Osteocyte (in vitro differentiated cells): ENCODE data around the gene ALOX12. TPM values are rescaled to one million over a fixed set of nuclear protein-coding genes. Genes with fewer than 3 reads are reported as not detected.
"Not testable (repeated sequence)": the region's sequence is repeated elsewhere in the genome, so short reads cannot be mapped to it uniquely, and the experiment has no call there.

Experiments
- DNase-seq: peaks from one replicate; pipeline ENCODE4 v3.0.0; 2021; ENCODE audit warnings: mixed read lengths; ENCODE audit not compliant: unreplicated experiment; ENCODE audit errors: extremely low spot score
- H3K27ac Mint-ChIP-seq: one replicate; pipeline ENCODE4 v1.8.0; 2021; ENCODE audit warnings: mild to moderate bottlenecking, mixed read lengths; ENCODE audit not compliant: unreplicated experiment
- H3K27me3 Mint-ChIP-seq: one replicate; pipeline ENCODE4 v1.8.0; 2021; ENCODE audit warnings: mixed read lengths; ENCODE audit not compliant: unreplicated experiment
- H3K36me3 Mint-ChIP-seq: one replicate; pipeline ENCODE4 v1.8.0; 2021; ENCODE audit warnings: mixed read lengths; ENCODE audit not compliant: unreplicated experiment
- H3K4me1 Mint-ChIP-seq: one replicate; pipeline ENCODE4 v1.8.0; 2021; ENCODE audit warnings: mixed read lengths; ENCODE audit not compliant: unreplicated experiment
- H3K4me3 Mint-ChIP-seq: one replicate; pipeline ENCODE4 v1.8.0; 2021; ENCODE audit warnings: mild to moderate bottlenecking, moderate library complexity, mixed read lengths; ENCODE audit not compliant: unreplicated experiment
- H3K9me3 Mint-ChIP-seq: one replicate; pipeline ENCODE4 v1.8.0; 2021; ENCODE audit warnings: mixed read lengths; ENCODE audit not compliant: unreplicated experiment
- long read RNA-seq: library from polyadenylated mRNA; unstranded; transcript quantifications from one replicate; pipeline ENCODE4 v2.0.0, GENCODE V29; 2021
- total RNA-seq: library from RNA; stranded (reverse); gene quantifications from 2 replicates; pipeline ENCODE4 v1.2.1, GENCODE V29; 2021
- TF ChIP-seq, protein P1 (sequence below): fragments of 200-600 bp; sonication (generic); IDR thresholded peaks from 2 replicates; pipeline ENCODE4 v1.5.0; 2021; ENCODE audit warnings: antibody characterized with exemption, mild to moderate bottlenecking, moderate library complexity

Gene ALOX12, protein sequence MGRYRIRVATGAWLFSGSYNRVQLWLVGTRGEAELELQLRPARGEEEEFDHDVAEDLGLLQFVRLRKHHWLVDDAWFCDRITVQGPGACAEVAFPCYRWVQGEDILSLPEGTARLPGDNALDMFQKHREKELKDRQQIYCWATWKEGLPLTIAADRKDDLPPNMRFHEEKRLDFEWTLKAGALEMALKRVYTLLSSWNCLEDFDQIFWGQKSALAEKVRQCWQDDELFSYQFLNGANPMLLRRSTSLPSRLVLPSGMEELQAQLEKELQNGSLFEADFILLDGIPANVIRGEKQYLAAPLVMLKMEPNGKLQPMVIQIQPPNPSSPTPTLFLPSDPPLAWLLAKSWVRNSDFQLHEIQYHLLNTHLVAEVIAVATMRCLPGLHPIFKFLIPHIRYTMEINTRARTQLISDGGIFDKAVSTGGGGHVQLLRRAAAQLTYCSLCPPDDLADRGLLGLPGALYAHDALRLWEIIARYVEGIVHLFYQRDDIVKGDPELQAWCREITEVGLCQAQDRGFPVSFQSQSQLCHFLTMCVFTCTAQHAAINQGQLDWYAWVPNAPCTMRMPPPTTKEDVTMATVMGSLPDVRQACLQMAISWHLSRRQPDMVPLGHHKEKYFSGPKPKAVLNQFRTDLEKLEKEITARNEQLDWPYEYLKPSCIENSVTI
- not detected in 2 replicates for total RNA-seq
- long read RNA-seq, partial matches to known transcripts = 0 of 2 reads
- long read RNA-seq, other reads (novel, unspliced or antisense) = 2 of 2 reads

DNA sequence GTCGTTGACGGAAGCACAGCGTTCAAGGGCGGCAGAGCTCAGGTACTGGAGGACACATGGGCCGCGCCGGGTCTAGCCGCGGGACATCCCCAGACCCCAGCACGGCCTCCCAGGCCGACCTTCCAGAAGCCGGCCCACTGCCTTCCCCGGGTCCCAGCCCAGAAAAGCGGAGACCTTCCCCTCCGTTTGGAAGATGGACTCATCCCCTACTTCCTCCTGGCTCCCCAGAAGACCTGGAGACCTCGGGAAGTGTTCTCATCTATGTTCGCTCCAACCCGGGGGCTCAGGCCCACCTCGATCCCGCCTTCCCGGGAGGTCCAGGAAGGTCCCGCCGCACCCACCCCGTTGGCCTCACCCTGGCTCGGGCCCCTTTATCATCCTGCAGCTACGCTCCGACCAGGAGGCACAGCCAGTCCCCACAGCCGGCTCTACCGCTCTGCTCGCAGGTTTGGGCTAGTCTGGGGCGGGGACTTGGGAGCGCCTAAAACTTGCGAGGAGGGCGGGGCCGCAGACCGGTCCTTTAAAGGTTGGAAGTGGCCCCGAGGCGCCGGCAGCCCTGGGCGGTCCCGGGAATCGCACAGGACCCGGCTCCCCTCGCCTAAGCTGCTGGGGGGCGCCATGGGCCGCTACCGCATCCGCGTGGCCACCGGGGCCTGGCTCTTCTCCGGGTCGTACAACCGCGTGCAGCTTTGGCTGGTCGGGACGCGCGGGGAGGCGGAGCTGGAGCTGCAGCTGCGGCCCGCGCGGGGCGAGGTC lies at the start of gene ALOX12:
TSS of gene ALOX12 (plus strand) at position 550 of the 756 bp plus-strand sequence. CDS start at position 619, 69 bp downstream.
- Mint-ChIP-seq H3K36me3 (peaks cover 28% of the 10 kb centered on the region), H3K4me1 (no peaks in the 10 kb centered on the region), H3K27ac (no peak within 1 kb of the TSS), H3K9me3 (no peaks in the 10 kb centered on the region), H3K27me3 (no peaks in the 10 kb centered on the region), H3K4me3 (no peak within 1 kb of the TSS)
- TF ChIP-seq, protein P1, sequence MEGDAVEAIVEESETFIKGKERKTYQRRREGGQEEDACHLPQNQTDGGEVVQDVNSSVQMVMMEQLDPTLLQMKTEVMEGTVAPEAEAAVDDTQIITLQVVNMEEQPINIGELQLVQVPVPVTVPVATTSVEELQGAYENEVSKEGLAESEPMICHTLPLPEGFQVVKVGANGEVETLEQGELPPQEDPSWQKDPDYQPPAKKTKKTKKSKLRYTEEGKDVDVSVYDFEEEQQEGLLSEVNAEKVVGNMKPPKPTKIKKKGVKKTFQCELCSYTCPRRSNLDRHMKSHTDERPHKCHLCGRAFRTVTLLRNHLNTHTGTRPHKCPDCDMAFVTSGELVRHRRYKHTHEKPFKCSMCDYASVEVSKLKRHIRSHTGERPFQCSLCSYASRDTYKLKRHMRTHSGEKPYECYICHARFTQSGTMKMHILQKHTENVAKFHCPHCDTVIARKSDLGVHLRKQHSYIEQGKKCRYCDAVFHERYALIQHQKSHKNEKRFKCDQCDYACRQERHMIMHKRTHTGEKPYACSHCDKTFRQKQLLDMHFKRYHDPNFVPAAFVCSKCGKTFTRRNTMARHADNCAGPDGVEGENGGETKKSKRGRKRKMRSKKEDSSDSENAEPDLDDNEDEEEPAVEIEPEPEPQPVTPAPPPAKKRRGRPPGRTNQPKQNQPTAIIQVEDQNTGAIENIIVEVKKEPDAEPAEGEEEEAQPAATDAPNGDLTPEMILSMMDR = no peak
- no peak for DNase-seq

DNA sequence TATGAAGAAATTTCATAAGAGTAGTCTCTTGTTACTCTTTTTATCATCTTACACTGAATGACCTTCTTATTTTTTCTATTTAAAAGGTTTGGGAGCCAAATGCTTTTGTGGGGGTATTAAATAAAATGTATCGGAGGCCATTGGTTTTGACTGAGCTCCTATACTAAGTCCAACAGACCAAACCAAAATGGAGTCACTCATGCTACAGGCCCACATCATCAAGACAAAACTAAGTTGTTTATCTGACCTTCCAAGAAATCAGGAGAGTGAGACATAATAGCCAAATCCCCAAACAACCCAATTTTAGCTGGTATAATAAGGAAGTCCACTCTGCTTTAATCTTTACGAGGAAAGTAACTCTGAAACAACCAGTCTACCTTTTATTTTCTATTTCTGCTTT lies 48.1 kb upstream of the ALOX12 start:
- H3K27ac Mint-ChIP-seq = no peak overlapping the region
- no peak overlapping the region for H3K4me3 Mint-ChIP-seq
- no peaks in the 10 kb centered on the region for H3K36me3 Mint-ChIP-seq
- TF ChIP-seq, protein P1 = no peak
- H3K9me3 Mint-ChIP-seq = no peaks in the 10 kb centered on the region
- DNase-seq = no peak
- H3K27me3 Mint-ChIP-seq = peaks cover 4% of the 10 kb centered on the region
- H3K4me1 Mint-ChIP-seq = peaks cover 2% of the 10 kb centered on the region

DNA sequence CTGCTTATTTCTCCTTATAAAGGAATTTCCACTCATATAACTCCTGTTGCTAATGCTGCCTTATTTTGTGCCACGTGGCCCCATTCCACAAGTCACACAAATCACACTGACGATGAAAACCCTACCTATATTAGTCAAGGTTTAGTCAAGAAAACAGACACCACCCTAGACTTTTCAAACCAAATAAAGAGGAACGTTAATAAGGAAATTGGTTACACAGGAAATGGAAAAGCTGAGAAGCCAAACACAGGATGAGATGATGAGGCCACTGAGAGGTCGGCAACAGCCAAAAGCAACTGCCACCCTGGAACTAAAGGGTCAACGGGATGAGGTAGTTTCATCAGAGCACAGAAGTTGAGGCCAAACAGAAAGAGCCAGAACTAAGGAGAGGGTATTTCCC lies 47.3 kb upstream of the ALOX12 start:
- Mint-ChIP-seq H3K27me3 (peaks cover 4% of the 10 kb centered on the region), H3K36me3 (no peaks in the 10 kb centered on the region), H3K9me3 (no peaks in the 10 kb centered on the region), H3K4me3 (no peak overlapping the region), H3K27ac (no peak overlapping the region), H3K4me1 (peaks cover 2% of the 10 kb centered on the region)
- DNase-seq = no peak
- TF ChIP-seq, protein P1 = no peak

DNA sequence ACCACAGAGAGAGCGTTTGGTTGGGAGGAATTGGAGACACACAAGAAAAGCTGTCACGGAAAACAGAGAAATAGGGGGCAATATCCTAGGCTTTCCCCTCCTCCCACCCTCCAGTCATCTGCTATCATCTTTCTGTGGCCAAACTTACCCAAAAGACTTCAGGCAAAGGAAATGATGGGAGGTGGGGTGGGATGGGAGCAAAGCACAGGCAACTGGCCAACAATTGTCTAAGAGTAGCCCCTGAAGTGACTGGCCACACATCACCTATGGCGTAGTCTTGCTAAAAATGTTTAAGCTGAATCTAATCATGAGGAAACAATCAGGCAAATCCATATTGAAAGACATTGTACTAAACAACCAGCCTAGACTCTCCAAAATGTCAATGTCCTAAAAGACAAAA lies 46.9 kb upstream of the ALOX12 start:
- Mint-ChIP-seq H3K27ac (no peak overlapping the region), H3K36me3 (no peaks in the 10 kb centered on the region), H3K9me3 (no peaks in the 10 kb centered on the region), H3K4me3 (no peak overlapping the region), H3K4me1 (peaks cover 2% of the 10 kb centered on the region), H3K27me3 (peaks cover 4% of the 10 kb centered on the region)
- DNase-seq = no peak
- TF ChIP-seq, protein P1 = no peak

DNA sequence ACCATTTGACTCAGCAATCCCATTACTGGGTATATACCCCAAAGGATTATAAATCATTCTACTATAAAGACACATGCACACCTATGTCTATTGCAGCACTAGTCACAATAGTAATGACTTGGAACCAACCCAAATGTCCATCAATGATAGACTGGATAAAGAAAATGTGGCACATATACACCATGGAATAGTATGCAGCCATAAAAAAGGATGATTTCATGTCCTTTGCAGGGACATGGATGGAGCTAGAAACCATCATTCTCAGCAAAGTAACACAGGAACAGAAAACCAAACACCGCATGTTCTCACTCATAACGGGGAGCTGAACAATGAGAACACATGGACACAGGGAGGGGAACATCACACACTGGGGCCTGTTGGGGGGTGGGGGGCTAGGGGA lies 44.9 kb upstream of the ALOX12 start:
- H3K27ac Mint-ChIP-seq, H3K36me3 Mint-ChIP-seq, H3K4me1 Mint-ChIP-seq, H3K27me3 Mint-ChIP-seq, DNase-seq, H3K9me3 Mint-ChIP-seq, H3K4me3 Mint-ChIP-seq: not testable (repeated sequence)
